ENCODE data around the gene ESAM. TPM values are rescaled to one million over a fixed set of nuclear protein-coding genes. Genes with fewer than 3 reads are reported as not detected.

Gene ESAM
- total RNA-seq, 1 donor from 2014 or later = 490 TPM

- no peak for TF ChIP-seq CTCF (IDR thresholded peaks at IDR 0.05; ENCODE audit: unreplicated experiment)
- DNase-seq (ENCODE audit: low spot score) = peak; percentile 57
- peaks cover 7% of the 10 kb centered on the region for H3K27me3 Mint-ChIP-seq (ENCODE audit: unreplicated experiment)
Observed at GRCh38 chr11:124799348-124800225, 37.5 kb upstream of the ESAM start.

GRCh38 chr11:124798991-124799347 lies 36.9 kb upstream of the ESAM start:
- TF ChIP-seq CTCF (IDR thresholded peaks at IDR 0.05; ENCODE audit: unreplicated experiment) = no peak
- Mint-ChIP-seq H3K36me3 (ENCODE audit: low read depth, unreplicated experiment) (no peaks in the 10 kb centered on the region), H3K9me3 (ENCODE audit: unreplicated experiment) (no peaks in the 10 kb centered on the region), H3K4me1 (ENCODE audit: unreplicated experiment) (peaks cover 28% of the 10 kb centered on the region), H3K4me3 (ENCODE audit: unreplicated experiment) (peak overlapping the region; percentile 92), H3K27ac (ENCODE audit: unreplicated experiment) (peak overlapping the region; percentile 88), H3K27me3 (ENCODE audit: unreplicated experiment) (peaks cover 7% of the 10 kb centered on the region)
- DNase-seq (ENCODE audit: low spot score) = peak; percentile 24

More at GRCh38 chr11:124799348-124800225, 37.5 kb upstream of the ESAM start:
- H3K27ac Mint-ChIP-seq (ENCODE audit: unreplicated experiment) = peak overlapping the region; percentile 88
- no peaks in the 10 kb centered on the region for H3K9me3 Mint-ChIP-seq (ENCODE audit: unreplicated experiment)
- H3K4me1 Mint-ChIP-seq (ENCODE audit: unreplicated experiment) = peaks cover 28% of the 10 kb centered on the region
- no peaks in the 10 kb centered on the region for H3K36me3 Mint-ChIP-seq (ENCODE audit: low read depth, unreplicated experiment)
- peak overlapping the region; percentile 92 for H3K4me3 Mint-ChIP-seq (ENCODE audit: unreplicated experiment)

- no peaks in the 10 kb centered on the region for H3K9me3 Mint-ChIP-seq (ENCODE audit: unreplicated experiment)
- peaks cover 7% of the 10 kb centered on the region for H3K27me3 Mint-ChIP-seq (ENCODE audit: unreplicated experiment)
- no peak for DNase-seq (ENCODE audit: low spot score)
- H3K36me3 Mint-ChIP-seq (ENCODE audit: low read depth, unreplicated experiment) = no peaks in the 10 kb centered on the region
- peaks cover 22% of the 10 kb centered on the region for H3K4me1 Mint-ChIP-seq (ENCODE audit: unreplicated experiment)
- no peak for TF ChIP-seq CTCF (IDR thresholded peaks at IDR 0.05; ENCODE audit: unreplicated experiment)
- H3K27ac Mint-ChIP-seq (ENCODE audit: unreplicated experiment) = no peak overlapping the region
- no peak overlapping the region for H3K4me3 Mint-ChIP-seq (ENCODE audit: unreplicated experiment)
Observed at GRCh38 chr11:124796312-124796711, 34.2 kb upstream of the ESAM start.

- H3K9me3 Mint-ChIP-seq (ENCODE audit: unreplicated experiment) = no peaks in the 10 kb centered on the region
- peak; percentile 66 for TF ChIP-seq CTCF (IDR thresholded peaks at IDR 0.05; ENCODE audit: unreplicated experiment)
- H3K36me3 Mint-ChIP-seq (ENCODE audit: low read depth, unreplicated experiment) = no peaks in the 10 kb centered on the region
- H3K27ac Mint-ChIP-seq (ENCODE audit: unreplicated experiment) = no peak overlapping the region
- DNase-seq (ENCODE audit: low spot score) = peak; percentile 35
- no peak overlapping the region for H3K4me3 Mint-ChIP-seq (ENCODE audit: unreplicated experiment)
- H3K4me1 Mint-ChIP-seq (ENCODE audit: unreplicated experiment) = peaks cover 14% of the 10 kb centered on the region
- no peaks in the 10 kb centered on the region for H3K27me3 Mint-ChIP-seq (ENCODE audit: unreplicated experiment)
Observed at GRCh38 chr11:124793466-124794278, 31.6 kb upstream of the ESAM start.
